AG09319 (cell line): Measurements from ENCODE around the gene EPB41L1.

Experiments used
- DNase-seq: peaks from one replicate; pipeline ENCODE4 v3.0.0-alpha.2; 2010; ENCODE audit warnings: low read depth; ENCODE audit errors: extremely low read depth
- CTCF ChIP-seq: IDR thresholded peaks from 2 replicates; pipeline ENCODE4 v1.5.1; 2011; ENCODE audit warnings: low read depth, mild to moderate bottlenecking, inconsistent platforms, low read length, moderate library complexity

The EPB41L1 gene

GRCh38 chr20:36206641-36207040 lies 52.1 kb downstream of the EPB41L1 start:
- no peak for DNase-seq
- no peak for TF ChIP-seq CTCF

DNA sequence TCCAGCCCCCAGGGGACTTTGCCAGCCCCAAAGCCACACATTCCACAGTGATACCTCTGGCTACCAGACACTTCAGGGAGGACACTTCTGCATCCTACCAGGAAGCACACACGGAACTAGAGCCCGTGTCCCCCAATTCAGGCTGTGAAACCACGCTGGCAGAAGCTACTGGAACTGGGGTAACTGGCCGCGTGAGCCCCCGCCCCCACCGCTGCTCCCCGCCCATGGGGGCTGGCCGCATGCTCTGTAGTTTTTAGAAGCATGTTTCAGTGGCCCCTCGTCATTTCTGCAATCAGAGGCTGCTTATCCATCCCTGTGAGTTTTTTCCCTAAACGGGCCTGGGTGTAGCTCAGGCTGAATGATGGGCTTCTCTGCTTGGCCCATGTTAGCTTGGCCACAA lies 53.1 kb downstream of the EPB41L1 start:
- TF ChIP-seq CTCF: no peak
- no peak for DNase-seq

DNA sequence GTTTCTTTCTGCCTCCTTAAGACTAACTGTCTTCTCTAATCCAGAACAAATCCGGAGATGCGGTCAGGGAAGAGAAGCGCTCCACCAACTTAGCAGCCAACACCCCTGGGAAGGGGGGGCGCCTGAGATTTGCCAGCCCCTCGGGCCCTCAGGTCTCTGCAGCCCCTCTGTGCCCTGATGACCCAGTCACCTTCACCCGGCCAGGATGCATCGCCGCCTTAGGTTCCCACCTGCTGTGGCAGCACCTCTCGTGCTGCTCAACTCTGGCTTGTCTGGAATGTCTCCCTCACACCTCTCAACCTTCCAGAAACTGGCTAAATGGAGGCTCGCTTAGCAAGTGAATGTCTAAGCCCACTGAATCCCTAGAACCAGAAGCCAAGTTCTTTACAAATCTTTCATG lies 53.7 kb downstream of the EPB41L1 start:
- TF ChIP-seq CTCF: no peak
- no peak for DNase-seq

GRCh38 chr20:36210436-36211021 lies 56.0 kb downstream of the EPB41L1 start:
- no peak; the same call in 1 of the 2 replicates for TF ChIP-seq CTCF
- DNase-seq: no peak

DNA sequence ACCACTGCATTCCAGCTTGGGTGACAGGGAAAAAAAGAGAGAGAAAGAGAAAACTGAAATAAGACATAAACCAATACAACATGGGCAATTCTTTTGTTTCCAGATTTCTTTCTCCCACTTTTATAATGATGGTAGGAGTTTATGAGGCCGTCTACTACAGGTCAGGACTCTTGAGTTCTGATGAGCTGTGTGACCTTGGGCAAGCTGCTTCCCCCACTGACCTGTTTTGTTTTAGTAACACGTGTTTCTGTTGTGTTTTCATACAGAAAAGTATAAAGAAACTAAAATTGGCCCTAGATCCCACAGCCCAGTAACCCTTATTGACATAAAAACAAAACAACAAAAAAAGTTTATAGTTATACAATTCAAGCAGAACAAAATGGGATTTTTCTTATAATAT lies 58.8 kb downstream of the EPB41L1 start:
- no peak for TF ChIP-seq CTCF
- DNase-seq: no peak

DNA sequence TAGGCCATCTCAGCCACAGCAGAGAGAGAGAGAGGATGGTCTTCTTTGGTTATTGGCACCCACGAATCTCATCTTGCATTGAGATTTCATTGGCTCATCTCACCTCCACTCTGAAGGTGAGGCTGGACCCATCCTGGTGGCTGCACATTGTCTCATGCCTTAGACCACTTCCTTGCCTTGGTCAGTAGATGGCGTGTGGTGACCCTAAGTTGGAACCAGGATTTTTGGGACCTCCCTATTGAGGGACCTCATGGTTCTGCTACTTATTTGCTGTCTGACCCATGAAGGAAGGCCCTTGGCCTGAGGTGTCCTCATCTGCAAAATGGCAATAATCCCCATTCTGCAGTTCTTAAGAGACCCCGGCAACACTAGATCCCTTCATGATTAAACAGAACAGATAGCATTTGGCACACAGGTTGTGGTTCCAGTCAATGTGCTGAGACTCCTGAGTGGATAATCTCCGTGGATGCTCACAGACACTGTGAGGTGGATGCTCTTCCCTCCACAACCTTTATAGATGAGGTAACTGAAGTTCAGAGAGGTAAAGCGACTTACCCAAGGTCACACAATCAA lies 60.2 kb downstream of the EPB41L1 start:
- no peak for DNase-seq
- peak; percentile 51 for TF ChIP-seq CTCF

DNA sequence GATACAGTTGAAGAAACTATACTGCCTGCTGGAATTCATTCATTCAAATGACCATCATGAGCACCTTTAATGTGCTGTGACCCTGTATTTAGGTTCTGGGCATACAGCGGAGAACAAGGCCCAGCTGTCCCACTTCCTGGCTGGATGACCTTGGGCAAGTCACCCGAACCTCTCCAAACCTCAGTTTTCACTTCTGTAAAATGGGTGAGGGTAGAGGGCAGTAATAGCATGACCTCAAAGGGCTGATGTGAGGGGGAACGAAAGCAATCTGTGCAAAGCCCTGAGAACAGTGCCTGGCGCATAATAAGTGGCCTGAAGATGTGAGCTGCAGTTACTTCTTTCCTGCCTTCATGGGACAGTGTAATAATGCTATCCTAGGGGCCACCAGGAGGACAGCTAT lies 61.2 kb downstream of the EPB41L1 start:
- TF ChIP-seq CTCF: no peak
- no peak for DNase-seq
